BE2C (cell line): ENCODE results near the gene SERPING1.

ENCODE experiments used
- DNase-seq: peaks from one replicate; pipeline ENCODE4 v3.0.0-alpha.2; 2020
- H3K27me3 ChIP-seq: fragments of 250-450 bp; sonication (Bioruptor Pico); 2 replicates; pipeline ENCODE4 v1.5.1; 2020; ENCODE audit warnings: mild to moderate bottlenecking
- H3K36me3 ChIP-seq: fragments of 250-450 bp; sonication (Bioruptor Pico); 2 replicates; pipeline ENCODE4 v1.5.1; 2020; ENCODE audit warnings: mild to moderate bottlenecking
- H3K4me1 ChIP-seq: fragments of 250-450 bp; sonication (Bioruptor Pico); 2 replicates; pipeline ENCODE4 v1.5.1; 2020
- H3K4me3 ChIP-seq: 2 replicates; pipeline ENCODE4 v1.5.1; 2011; ENCODE audit warnings: low read depth, low read length
- H3K9me3 ChIP-seq: fragments of 250-450 bp; sonication (Bioruptor Pico); 2 replicates; pipeline ENCODE4 v1.5.1; 2020
- TF ChIP-seq, protein P1 (sequence below): IDR thresholded peaks from 2 replicates; pipeline ENCODE4 v1.5.1; 2012; ENCODE audit warnings: mild to moderate bottlenecking, low read depth, low read length

The SERPING1 gene

DNA sequence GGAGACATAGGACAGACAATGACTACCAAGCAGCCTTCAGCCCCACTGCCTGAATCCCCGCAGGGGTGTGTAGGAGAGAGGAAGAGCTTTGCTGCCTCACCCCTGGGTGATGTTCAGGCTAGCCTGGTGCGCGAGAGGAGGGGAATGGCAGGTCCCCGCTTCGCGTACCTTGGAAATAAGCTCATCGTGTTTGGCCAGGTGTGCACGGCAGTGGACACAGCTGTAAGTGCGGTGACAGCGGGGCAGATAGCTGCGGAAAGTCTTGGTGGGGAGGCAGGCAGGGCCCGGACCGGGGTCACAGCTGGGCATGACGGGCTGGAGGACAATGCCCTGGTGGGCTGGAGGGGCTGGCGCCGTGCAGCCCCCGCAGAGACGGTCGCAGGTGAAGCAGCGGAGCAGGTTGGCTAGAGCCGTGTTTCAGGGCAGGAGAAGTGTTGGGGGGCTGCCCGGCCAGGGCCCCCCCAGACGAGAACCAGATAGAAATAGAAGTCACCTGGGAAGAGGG lies 49.4 kb downstream of the SERPING1 start:
- Histone ChIP-seq H3K27me3 (peaks cover 35% of the 10 kb centered on the region), H3K36me3 (no peaks in the 10 kb centered on the region), H3K4me1 (no peaks in the 10 kb centered on the region), H3K4me3 (no peak overlapping the region), H3K9me3 (no peaks in the 10 kb centered on the region)
- no peak for DNase-seq
- TF ChIP-seq, protein P1, sequence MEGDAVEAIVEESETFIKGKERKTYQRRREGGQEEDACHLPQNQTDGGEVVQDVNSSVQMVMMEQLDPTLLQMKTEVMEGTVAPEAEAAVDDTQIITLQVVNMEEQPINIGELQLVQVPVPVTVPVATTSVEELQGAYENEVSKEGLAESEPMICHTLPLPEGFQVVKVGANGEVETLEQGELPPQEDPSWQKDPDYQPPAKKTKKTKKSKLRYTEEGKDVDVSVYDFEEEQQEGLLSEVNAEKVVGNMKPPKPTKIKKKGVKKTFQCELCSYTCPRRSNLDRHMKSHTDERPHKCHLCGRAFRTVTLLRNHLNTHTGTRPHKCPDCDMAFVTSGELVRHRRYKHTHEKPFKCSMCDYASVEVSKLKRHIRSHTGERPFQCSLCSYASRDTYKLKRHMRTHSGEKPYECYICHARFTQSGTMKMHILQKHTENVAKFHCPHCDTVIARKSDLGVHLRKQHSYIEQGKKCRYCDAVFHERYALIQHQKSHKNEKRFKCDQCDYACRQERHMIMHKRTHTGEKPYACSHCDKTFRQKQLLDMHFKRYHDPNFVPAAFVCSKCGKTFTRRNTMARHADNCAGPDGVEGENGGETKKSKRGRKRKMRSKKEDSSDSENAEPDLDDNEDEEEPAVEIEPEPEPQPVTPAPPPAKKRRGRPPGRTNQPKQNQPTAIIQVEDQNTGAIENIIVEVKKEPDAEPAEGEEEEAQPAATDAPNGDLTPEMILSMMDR, result no peak

DNA sequence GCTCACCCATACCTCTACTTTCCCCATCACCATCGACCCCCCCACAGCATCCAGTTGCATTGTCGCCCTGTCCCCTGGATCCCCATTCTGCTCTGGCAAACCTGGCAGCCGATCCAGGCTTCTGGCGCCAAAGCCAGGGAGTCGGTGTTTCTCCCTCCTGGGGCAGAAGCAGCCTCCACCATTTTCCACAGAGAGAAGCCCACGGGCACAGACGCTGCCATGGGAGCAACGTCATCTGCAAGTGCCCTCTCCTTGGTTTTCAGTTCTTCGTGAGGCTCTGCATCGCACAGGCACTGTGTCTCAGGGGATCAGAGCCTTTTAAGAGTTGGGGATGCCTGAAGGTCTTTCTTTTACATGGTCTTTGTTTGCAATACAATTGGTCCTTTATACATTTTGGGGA lies 49.9 kb downstream of the SERPING1 start:
- TF ChIP-seq, protein P1, result no peak
- Histone ChIP-seq H3K9me3 (no peaks in the 10 kb centered on the region), H3K27me3 (peaks cover 35% of the 10 kb centered on the region), H3K4me1 (no peaks in the 10 kb centered on the region), H3K36me3 (no peaks in the 10 kb centered on the region), H3K4me3 (no peak overlapping the region)
- DNase-seq, result no peak

DNA sequence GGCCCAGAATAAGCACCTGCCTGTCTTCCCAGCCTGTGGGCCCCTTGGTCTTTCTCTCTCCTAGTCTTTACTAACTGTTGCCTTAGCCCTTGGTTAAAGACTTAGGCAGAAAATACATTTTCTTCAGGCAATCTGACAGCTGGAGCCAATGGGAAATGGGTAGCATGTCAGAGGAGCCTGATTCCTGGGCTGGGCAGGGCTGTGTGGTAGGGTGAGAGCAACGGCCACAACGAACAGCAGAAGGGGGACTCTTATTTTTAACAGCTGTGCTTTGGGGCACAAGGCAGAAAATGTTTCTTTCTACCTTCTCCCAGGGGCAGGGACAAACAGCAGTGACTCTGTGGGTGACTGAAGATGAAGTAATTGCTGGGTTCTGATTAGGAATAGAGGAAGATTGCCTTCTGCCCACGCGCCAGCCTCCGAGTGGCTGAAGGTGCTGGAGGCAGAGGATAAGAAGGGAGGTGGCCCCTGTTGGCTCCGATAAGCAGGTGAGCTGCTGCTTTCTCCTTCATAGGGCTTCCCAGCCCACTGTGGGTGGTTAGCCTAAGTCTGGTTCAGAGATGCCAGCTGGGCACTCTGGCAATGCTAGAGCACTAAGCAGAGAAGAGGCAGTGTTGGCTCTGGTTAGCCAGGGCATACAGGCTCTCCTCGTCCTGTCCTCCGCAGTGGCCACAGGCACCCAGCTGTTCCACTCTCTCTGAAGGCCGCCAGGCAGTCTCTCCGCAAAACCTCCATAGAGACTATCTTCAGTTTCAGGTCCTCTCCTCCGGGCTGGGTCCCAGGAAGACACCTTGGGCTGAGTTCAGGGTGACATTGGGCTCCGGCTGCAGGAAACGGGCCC lies 50.7 kb downstream of the SERPING1 start:
- Histone ChIP-seq H3K4me1 (no peaks in the 10 kb centered on the region), H3K36me3 (no peaks in the 10 kb centered on the region), H3K27me3 (peaks cover 35% of the 10 kb centered on the region), H3K4me3 (no peak overlapping the region), H3K9me3 (no peaks in the 10 kb centered on the region)
- DNase-seq, result no peak
- TF ChIP-seq, protein P1, result no peak

DNA sequence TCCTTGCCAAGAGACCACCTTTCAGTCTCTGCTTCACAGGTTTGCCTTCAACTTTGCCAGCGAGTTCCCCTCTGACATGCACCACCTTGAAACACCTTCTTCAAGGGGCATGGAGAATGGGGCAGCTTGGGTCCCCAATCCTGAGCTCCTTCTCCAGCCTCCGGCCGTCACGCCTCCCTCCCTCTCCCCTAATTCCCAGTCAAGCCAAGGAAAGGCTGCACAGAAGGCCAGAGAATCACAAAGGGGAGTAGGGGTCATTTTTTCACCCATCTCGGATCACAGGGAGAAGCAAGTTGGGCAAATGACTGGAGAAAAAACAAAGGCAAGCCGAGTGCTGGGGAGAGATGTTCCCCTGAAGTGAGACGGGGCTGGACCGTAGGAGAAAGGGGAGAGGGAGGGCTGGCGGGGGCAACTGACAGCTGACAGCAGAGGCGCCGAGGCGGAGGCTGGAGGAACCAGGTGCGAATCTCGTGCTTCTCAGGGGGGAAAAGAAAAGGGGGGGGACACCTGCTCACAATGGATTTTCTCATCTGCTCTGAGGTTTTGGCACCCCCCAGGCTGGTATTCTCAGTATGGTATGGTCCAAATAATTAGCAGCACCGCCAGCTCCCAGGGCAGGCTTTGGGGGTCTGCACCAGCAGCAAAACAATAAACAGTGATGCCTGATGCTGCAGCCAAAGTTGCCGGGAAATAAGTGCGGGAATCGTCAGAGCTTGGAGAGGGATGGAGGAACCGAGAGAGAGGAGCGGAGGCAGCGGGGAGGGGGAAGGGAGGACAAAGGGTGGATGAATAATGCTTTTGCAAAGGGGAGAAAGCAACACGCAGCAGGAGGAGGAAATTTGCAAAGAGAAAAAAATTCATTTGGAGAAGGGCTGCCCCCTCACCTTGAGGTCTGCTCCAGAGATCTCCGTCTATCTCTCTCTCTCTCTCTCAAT lies 51.6 kb downstream of the SERPING1 start:
- TF ChIP-seq, protein P1, result no peak
- DNase-seq, result no peak
- no peak overlapping the region; the same call in 1 of the 2 replicates for H3K4me3 ChIP-seq
- peaks cover 35% of the 10 kb centered on the region for H3K27me3 ChIP-seq
- no peaks in the 10 kb centered on the region for H3K4me1 ChIP-seq
- no peaks in the 10 kb centered on the region for H3K9me3 ChIP-seq
- H3K36me3 ChIP-seq, result no peaks in the 10 kb centered on the region

DNA sequence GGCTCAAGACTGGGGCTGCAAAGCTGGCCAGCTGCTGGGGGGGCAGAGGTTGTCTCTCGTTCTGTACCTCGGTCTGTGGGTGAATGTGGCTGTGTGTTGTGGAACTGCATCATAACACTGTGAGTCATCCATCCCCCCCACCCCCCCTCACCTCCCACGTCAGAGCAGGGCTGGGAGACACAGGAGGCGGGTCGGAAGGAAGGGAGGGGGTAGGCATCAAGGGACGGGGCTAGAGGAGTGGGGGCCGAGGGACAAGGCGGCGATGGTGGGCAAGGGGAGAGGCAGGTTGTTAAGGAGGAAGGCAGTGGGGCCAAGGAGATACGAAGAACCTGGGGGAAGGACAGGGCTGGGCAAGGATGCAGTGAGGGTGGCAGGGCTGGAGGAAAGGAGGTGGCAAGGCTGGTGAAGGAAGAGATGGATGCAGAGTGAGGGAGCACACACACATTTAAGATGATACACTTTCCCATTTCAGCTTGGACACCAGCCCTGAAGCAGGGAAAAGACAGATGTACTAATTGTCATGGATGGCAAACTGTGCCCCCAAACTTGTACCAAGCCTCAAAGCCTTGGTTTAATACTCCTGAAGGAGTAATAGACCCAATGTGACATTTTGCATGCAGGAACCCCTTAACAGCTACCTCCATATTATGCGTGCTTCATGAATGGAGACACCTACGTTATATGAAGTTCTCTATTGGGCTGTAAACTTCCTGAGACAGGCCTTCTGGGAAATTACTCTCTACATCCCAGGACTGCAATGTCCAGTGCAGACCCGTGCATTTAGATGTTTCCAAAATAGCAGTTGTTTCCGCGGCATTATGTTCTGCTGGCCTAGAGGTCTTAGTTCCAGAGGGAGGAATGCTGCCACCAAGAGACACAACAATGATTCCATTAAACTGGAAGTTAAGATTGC lies 52.6 kb downstream of the SERPING1 start, which contains the start of gene YPEL4:
YPEL4 (minus strand) TSS at position 87 of the 913 bp plus-strand sequence. CDS start 2,805 bp downstream, outside the sequence.
- H3K4me3 ChIP-seq, result no peak within 1 kb of the TSS; the same call in 1 of the 2 replicates
- peaks cover 35% of the 10 kb centered on the region for H3K27me3 ChIP-seq
- no peaks in the 10 kb centered on the region for H3K4me1 ChIP-seq
- H3K9me3 ChIP-seq, result no peaks in the 10 kb centered on the region
- DNase-seq, result no peak
- H3K36me3 ChIP-seq, result no peaks in the 10 kb centered on the region
- TF ChIP-seq, protein P1, result no peak
